Neural cell (in vitro differentiated cells): Measurements from ENCODE around the gene GTF2A1. TPM values are rescaled to one million over a fixed set of nuclear protein-coding genes. Genes with fewer than 3 reads are reported as not detected.

Source experiments
- H2AFZ ChIP-seq: fragments of 200-600, 300-800 bp; sonication (generic), shearing (Covaris generic); 2 replicates; pipeline ENCODE4 v1.6.0; 2014; ENCODE audit warnings: low read depth, mild to moderate bottlenecking, antibody characterized with exemption, low read length, moderate library complexity
- H3F3A ChIP-seq: fragments of 200-600 bp; shearing (Covaris generic); 2 replicates; pipeline ENCODE4 v1.6.1; 2016; ENCODE audit warnings: mild to moderate bottlenecking, moderate library complexity, mixed read lengths, antibody characterized with exemption, low read length; ENCODE audit not compliant: insufficient read depth, poor library complexity, severe bottlenecking
- H3K27ac ChIP-seq: fragments of 200-600, 300-800 bp; sonication (generic), shearing (Covaris generic); 2 replicates; pipeline ENCODE4 v1.5.1; 2014; ENCODE audit warnings: mild to moderate bottlenecking, low read length, moderate library complexity
- H3K27me3 ChIP-seq: fragments of 300-800, 200-600 bp; sonication (generic), shearing (Covaris generic); 2 replicates; pipeline ENCODE4 v1.6.0; 2014; ENCODE audit warnings: mild to moderate bottlenecking, low read depth, low read length, moderate library complexity; ENCODE audit not compliant: insufficient read depth
- H3K36me3 ChIP-seq: fragments of 300-800, 200-600 bp; sonication (generic), shearing (Covaris generic); 2 replicates; pipeline ENCODE4 v1.5.1; 2014; ENCODE audit warnings: mild to moderate bottlenecking, antibody characterized with exemption, low read length, moderate library complexity; ENCODE audit not compliant: insufficient read depth
- H3K4me2 ChIP-seq: fragments of 300-800, 200-600 bp; sonication (generic), shearing (Covaris generic); 2 replicates; pipeline ENCODE4 v1.6.0; 2014; ENCODE audit warnings: mild to moderate bottlenecking, low read length
- H3K4me3 ChIP-seq: fragments of 300-800, 200-600 bp; sonication (generic), shearing (Covaris generic); 2 replicates; pipeline ENCODE4 v1.5.1; 2014; ENCODE audit warnings: mild to moderate bottlenecking, low read length, moderate library complexity
- H3K79me2 ChIP-seq: fragments of 200-600 bp; shearing (Covaris generic); replicated peaks from 2 replicates; pipeline ENCODE4 v1.6.0; 2014; ENCODE audit warnings: mild to moderate bottlenecking, low read length, moderate library complexity; ENCODE audit not compliant: insufficient read depth
- H3K9ac ChIP-seq: fragments of 300-800, 200-600 bp; sonication (generic), shearing (Covaris generic); 2 replicates; pipeline ENCODE4 v1.6.1; 2016; ENCODE audit warnings: mild to moderate bottlenecking, low read length, mixed read lengths
- H3K9me2 ChIP-seq: fragments of 200-600 bp; shearing (Covaris generic); 2 replicates; pipeline ENCODE4 v1.6.1; 2016; ENCODE audit warnings: mild to moderate bottlenecking, low read length, mixed read lengths; ENCODE audit not compliant: insufficient read depth
- H3K9me3 ChIP-seq: fragments of 200-600, 300-800 bp; sonication (generic), shearing (Covaris generic); 2 replicates; pipeline ENCODE4 v1.6.1; 2016; ENCODE audit warnings: mild to moderate bottlenecking, mixed run types, low read length, moderate library complexity, mixed read lengths
- H4K20me1 ChIP-seq: fragments of 200-600 bp; shearing (Covaris generic); 2 replicates; pipeline ENCODE4 v1.6.1; 2016; ENCODE audit warnings: mild to moderate bottlenecking, mixed run types; ENCODE audit not compliant: insufficient read depth
- CTCF ChIP-seq: fragments of 450-650 bp; IDR thresholded peaks from 2 replicates; pipeline ENCODE4 v1.5.1; 2014; ENCODE audit warnings: antibody characterized with exemption, mild to moderate bottlenecking, moderate library complexity; ENCODE audit not compliant: poor library complexity, severe bottlenecking
- EP300 ChIP-seq: fragments of 450-650 bp; conservative IDR thresholded peaks from 2 replicates; pipeline ENCODE4 v1.6.1; 2014; ENCODE audit warnings: antibody characterized with exemption, mild to moderate bottlenecking, moderate library complexity; ENCODE audit not compliant: poor library complexity, severe bottlenecking
- EZH2 ChIP-seq: fragments of 200-600, 300-800 bp; shearing (Covaris generic), sonication (generic); IDR thresholded peaks from 2 replicates; pipeline ENCODE4 v1.6.1; 2014; ENCODE audit warnings: antibody characterized with exemption, low read length, borderline replicate concordance, mild to moderate bottlenecking; ENCODE audit not compliant: insufficient read depth, poor library complexity, severe bottlenecking
- MXI1 ChIP-seq: fragments of 450-650 bp; conservative IDR thresholded peaks from 2 replicates; pipeline ENCODE4 v1.6.1; 2014; ENCODE audit warnings: antibody characterized with exemption, mild to moderate bottlenecking; ENCODE audit not compliant: poor library complexity, severe bottlenecking
- POLR2AphosphoS5 ChIP-seq: IDR thresholded peaks from 2 replicates; pipeline ENCODE4 v1.6.1; 2012
- RAD21 ChIP-seq: fragments of 450-650 bp; conservative IDR thresholded peaks from 2 replicates; pipeline ENCODE4 v1.6.1; 2014; ENCODE audit warnings: antibody characterized with exemption, mild to moderate bottlenecking, moderate library complexity
- SMC3 ChIP-seq: fragments of 450-650 bp; conservative IDR thresholded peaks from 2 replicates; pipeline ENCODE4 v1.6.1; 2014; ENCODE audit warnings: antibody characterized with exemption, mild to moderate bottlenecking, moderate library complexity; ENCODE audit not compliant: poor library complexity
- TAF1 ChIP-seq: IDR thresholded peaks from 2 replicates; pipeline ENCODE4 v1.6.1; 2012; ENCODE audit warnings: low read depth
- polyA plus RNA-seq: library from polyadenylated mRNA; depleted of rRNA; stranded (reverse); fragments of >200 nt; gene quantifications from 2 replicates; pipeline ENCODE4 v1.2.3, GENCODE V29; 2014
- TF ChIP-seq, protein P1 (sequence below): IDR thresholded peaks from 2 replicates; pipeline ENCODE4 v1.6.1; 2012; ENCODE audit warnings: borderline replicate concordance

The GTF2A1 gene
- polyA plus RNA-seq, 1 donor from 2014 or later: 37.3 TPM

GRCh38 chr14:81235096-81235495 lies 14.3 kb upstream of the GTF2A1 start:
- no peaks in the 10 kb centered on the region for H3K79me2 ChIP-seq
- H3K36me3 ChIP-seq: no peaks in the 10 kb centered on the region
- no peak overlapping the region for H3K27ac ChIP-seq
- no peak overlapping the region for H3K9ac ChIP-seq
- H2AFZ ChIP-seq: no peak overlapping the region
- H4K20me1 ChIP-seq: no peaks in the 10 kb centered on the region
- H3K4me2 ChIP-seq: no peak overlapping the region
- H3F3A ChIP-seq: no peaks in the 10 kb centered on the region
- no peaks in the 10 kb centered on the region for H3K9me2 ChIP-seq
- H3K27me3 ChIP-seq: no peaks in the 10 kb centered on the region
- no peaks in the 10 kb centered on the region for H3K9me3 ChIP-seq
- no peak overlapping the region for H3K4me3 ChIP-seq
- TF ChIP-seq CTCF (no peak), MXI1 (no peak), SMC3 (no peak), EZH2 (no peak), POLR2AphosphoS5 (no peak), TAF1 (no peak), EP300 (no peak), RAD21 (no peak)
- TF ChIP-seq, protein P1, sequence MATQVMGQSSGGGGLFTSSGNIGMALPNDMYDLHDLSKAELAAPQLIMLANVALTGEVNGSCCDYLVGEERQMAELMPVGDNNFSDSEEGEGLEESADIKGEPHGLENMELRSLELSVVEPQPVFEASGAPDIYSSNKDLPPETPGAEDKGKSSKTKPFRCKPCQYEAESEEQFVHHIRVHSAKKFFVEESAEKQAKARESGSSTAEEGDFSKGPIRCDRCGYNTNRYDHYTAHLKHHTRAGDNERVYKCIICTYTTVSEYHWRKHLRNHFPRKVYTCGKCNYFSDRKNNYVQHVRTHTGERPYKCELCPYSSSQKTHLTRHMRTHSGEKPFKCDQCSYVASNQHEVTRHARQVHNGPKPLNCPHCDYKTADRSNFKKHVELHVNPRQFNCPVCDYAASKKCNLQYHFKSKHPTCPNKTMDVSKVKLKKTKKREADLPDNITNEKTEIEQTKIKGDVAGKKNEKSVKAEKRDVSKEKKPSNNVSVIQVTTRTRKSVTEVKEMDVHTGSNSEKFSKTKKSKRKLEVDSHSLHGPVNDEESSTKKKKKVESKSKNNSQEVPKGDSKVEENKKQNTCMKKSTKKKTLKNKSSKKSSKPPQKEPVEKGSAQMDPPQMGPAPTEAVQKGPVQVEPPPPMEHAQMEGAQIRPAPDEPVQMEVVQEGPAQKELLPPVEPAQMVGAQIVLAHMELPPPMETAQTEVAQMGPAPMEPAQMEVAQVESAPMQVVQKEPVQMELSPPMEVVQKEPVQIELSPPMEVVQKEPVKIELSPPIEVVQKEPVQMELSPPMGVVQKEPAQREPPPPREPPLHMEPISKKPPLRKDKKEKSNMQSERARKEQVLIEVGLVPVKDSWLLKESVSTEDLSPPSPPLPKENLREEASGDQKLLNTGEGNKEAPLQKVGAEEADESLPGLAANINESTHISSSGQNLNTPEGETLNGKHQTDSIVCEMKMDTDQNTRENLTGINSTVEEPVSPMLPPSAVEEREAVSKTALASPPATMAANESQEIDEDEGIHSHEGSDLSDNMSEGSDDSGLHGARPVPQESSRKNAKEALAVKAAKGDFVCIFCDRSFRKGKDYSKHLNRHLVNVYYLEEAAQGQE: no peak

DNA sequence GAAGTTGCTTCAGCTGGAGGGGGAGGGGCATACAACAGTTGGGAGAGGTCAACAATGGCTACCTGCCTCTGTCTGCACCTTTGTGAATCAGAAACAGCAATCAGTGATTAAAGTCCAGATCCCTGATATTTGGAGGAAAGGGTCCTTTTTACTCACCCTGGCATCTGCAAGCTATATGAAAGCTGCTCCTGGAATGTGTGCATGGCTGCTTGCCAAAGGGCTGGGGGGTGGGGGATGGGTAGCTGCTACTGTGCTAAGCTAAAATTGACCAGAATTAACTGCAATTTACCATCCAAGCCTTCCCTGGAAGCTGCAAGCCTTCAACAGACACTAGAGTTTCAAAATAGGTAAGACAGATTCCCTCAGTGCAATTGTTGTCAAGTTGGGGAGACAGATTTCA lies 13.5 kb upstream of the GTF2A1 start:
- no peaks in the 10 kb centered on the region for H4K20me1 ChIP-seq
- TF ChIP-seq POLR2AphosphoS5 (no peak), CTCF (no peak), EZH2 (no peak), MXI1 (no peak), SMC3 (no peak), RAD21 (no peak), TAF1 (no peak), EP300 (no peak)
- TF ChIP-seq, protein P1: no peak
- no peaks in the 10 kb centered on the region for H3K27me3 ChIP-seq
- no peaks in the 10 kb centered on the region for H3K79me2 ChIP-seq
- H3K4me2 ChIP-seq: no peak overlapping the region
- no peaks in the 10 kb centered on the region for H3K36me3 ChIP-seq
- H3F3A ChIP-seq: no peaks in the 10 kb centered on the region
- H3K4me3 ChIP-seq: no peak overlapping the region
- no peak overlapping the region for H3K27ac ChIP-seq
- H3K9me2 ChIP-seq: no peaks in the 10 kb centered on the region
- no peaks in the 10 kb centered on the region for H3K9me3 ChIP-seq
- no peak overlapping the region for H3K9ac ChIP-seq
- no peak overlapping the region for H2AFZ ChIP-seq
